HFFc6 (cell line): ENCODE measurements around the gene CFAP43. TPM values are rescaled to one million over a fixed set of nuclear protein-coding genes. Genes with fewer than 3 reads are reported as not detected.

Source experiments
- DNase-seq: peaks from one replicate; pipeline ENCODE4 v3.0.0-alpha.2; 2018
- H3K27ac Mint-ChIP-seq: 2 replicates; pipeline ENCODE4 v1.8.0; 2020; ENCODE audit warnings: mild to moderate bottlenecking, mixed read lengths
- H3K27me3 Mint-ChIP-seq: 2 replicates; pipeline ENCODE4 v1.8.0; 2021; ENCODE audit warnings: mild to moderate bottlenecking, moderate library complexity, mixed read lengths; ENCODE audit not compliant: insufficient read depth
- H3K36me3 Mint-ChIP-seq: 2 replicates; pipeline ENCODE4 v1.8.0; 2021; ENCODE audit warnings: low read depth, mixed read lengths
- H3K4me1 Mint-ChIP-seq: 2 replicates; pipeline ENCODE4 v1.8.0; 2020; ENCODE audit warnings: low read depth, mixed read lengths
- H3K4me3 Mint-ChIP-seq: 2 replicates; pipeline ENCODE4 v1.8.0; 2020; ENCODE audit warnings: mild to moderate bottlenecking, moderate library complexity, mixed read lengths
- H3K9me3 Mint-ChIP-seq: 2 replicates; pipeline ENCODE4 v1.8.0; 2020; ENCODE audit warnings: mild to moderate bottlenecking, mixed read lengths
- CTCF ChIP-seq: fragments of 200-600 bp; sonication (generic); IDR thresholded peaks from 2 replicates; pipeline ENCODE4 v1.5.0; 2021; ENCODE audit warnings: antibody characterized with exemption, mild to moderate bottlenecking
- total RNA-seq, 6 experiments: library from RNA; stranded (reverse); fragmentation: NEBNext Ultra II Directional; extraction: Animal tissue kit (Norgen Biotek cat#: 25700); gene quantifications; 2 replicates in 1 of 6; 3 replicates in 5 of 6; pipeline ENCODE4 v1.2.3, GENCODE V29; 2021

CFAP43 gene
- total RNA-seq, 6 experiments from 2014 or later = 0.14 TPM; not detected in 5

- H3K27ac Mint-ChIP-seq = no peak overlapping the region
- H3K9me3 Mint-ChIP-seq = no peaks in the 10 kb centered on the region
- peaks cover 6% of the 10 kb centered on the region for H3K27me3 Mint-ChIP-seq
- peak overlapping the region; percentile 46; the same call in 1 of the 2 replicates for H3K4me3 Mint-ChIP-seq
- peaks cover 16% of the 10 kb centered on the region for H3K4me1 Mint-ChIP-seq
- no peak for DNase-seq
- no peak for TF ChIP-seq CTCF
- H3K36me3 Mint-ChIP-seq = no peaks in the 10 kb centered on the region
Measured at GRCh38 chr10:104233817-104234216, 1.7 kb upstream of the CFAP43 start.

GRCh38 chr10:104232613-104233102 lies 494 bp upstream of the CFAP43 start:
- no peak for TF ChIP-seq CTCF
- peak overlapping the region; percentile 80; the same call in 1 of the 2 replicates for H3K27ac Mint-ChIP-seq
- no peak for DNase-seq
- H3K4me3 Mint-ChIP-seq = peak overlapping the region; percentile 92
- H3K9me3 Mint-ChIP-seq = no peaks in the 10 kb centered on the region
- no peaks in the 10 kb centered on the region for H3K36me3 Mint-ChIP-seq
- H3K4me1 Mint-ChIP-seq = peaks cover 16% of the 10 kb centered on the region
- peaks cover 2% of the 10 kb centered on the region for H3K27me3 Mint-ChIP-seq

GRCh38 chr10:104230490-104230889 lies 1.7 kb downstream of the CFAP43 start:
- no peak for TF ChIP-seq CTCF
- Mint-ChIP-seq H3K4me3 (no peak overlapping the region), H3K4me1 (peaks cover 16% of the 10 kb centered on the region), H3K27me3 (peaks cover 4% of the 10 kb centered on the region; the same call in 1 of the 2 replicates), H3K9me3 (no peaks in the 10 kb centered on the region), H3K27ac (no peak overlapping the region), H3K36me3 (no peaks in the 10 kb centered on the region)
- DNase-seq = no peak

- DNase-seq = no peak
- no peaks in the 10 kb centered on the region for H3K4me1 Mint-ChIP-seq
- TF ChIP-seq CTCF = no peak
- H3K9me3 Mint-ChIP-seq = no peaks in the 10 kb centered on the region
- peaks cover 27% of the 10 kb centered on the region for H3K27me3 Mint-ChIP-seq
- H3K27ac Mint-ChIP-seq = no peak overlapping the region
- H3K36me3 Mint-ChIP-seq = no peaks in the 10 kb centered on the region
- H3K4me3 Mint-ChIP-seq = no peak overlapping the region
Measured at GRCh38 chr10:104223304-104223703, 8.9 kb downstream of the CFAP43 start.

- no peak for TF ChIP-seq CTCF
- H3K27me3 Mint-ChIP-seq = peaks cover 24% of the 10 kb centered on the region
- H3K9me3 Mint-ChIP-seq = no peaks in the 10 kb centered on the region
- no peak overlapping the region for H3K27ac Mint-ChIP-seq
- H3K4me3 Mint-ChIP-seq = no peak overlapping the region
- DNase-seq = no peak
- no peaks in the 10 kb centered on the region for H3K36me3 Mint-ChIP-seq
- H3K4me1 Mint-ChIP-seq = no peaks in the 10 kb centered on the region
Measured at GRCh38 chr10:104220522-104220921, 11.6 kb downstream of the CFAP43 start.

GRCh38 chr10:104218751-104219150 lies 13.4 kb downstream of the CFAP43 start:
- Mint-ChIP-seq H3K9me3 (no peaks in the 10 kb centered on the region), H3K27ac (no peak overlapping the region), H3K36me3 (no peaks in the 10 kb centered on the region), H3K4me3 (no peak overlapping the region), H3K27me3 (peaks cover 17% of the 10 kb centered on the region), H3K4me1 (no peaks in the 10 kb centered on the region)
- no peak for TF ChIP-seq CTCF
- no peak for DNase-seq
